ENCODE data around the gene DENND1B. TPM values are rescaled to one million over a fixed set of nuclear protein-coding genes. Genes with fewer than 3 reads are reported as not detected.

The DENND1B gene
- total and polyA plus RNA-seq, 2 donors (not counting 1 experiment from before 2014, with no cell fraction given): 4.3 to 25.4 TPM

DNA sequence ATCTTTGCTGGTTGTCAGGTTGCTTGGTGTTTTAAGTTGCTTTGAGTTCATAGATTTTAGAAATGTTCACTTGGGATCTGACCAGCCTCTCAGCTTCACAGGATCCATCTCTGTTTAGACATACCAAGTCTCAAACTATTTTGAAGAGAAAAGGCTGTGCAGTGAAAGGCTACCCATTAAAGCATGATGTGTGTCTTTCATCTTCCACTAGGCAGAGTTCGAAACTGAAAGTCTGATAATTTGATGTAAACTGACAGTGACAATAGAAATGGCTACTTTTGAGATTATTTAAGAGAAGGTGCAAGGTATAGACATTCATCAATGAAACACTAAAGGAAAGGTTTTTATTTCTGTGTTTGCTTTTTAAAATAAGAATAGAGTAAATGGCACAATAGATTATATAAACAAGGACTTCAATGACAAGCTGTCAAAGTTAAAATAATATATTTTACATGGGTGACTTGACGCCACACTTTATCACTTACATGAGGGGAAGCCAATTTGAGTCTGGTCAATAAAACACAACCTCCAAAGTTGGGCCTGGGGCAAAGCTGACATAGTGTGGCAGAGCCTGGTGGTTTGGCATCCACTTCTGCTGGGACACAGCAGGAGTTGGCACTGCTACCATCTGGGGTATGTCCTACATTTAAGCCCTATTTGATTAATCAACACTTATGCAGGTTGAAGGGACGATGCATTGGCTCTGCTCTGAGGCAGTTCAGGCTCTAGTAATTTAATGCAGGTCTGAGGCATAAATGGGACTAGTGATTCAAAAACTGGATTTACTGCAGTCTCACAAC, 309.6 kb downstream of the DENND1B start:
- Histone ChIP-seq H3K27ac (ENCODE audit: low read length in 2 of 2) (no peak overlapping the region), H3K79me2 (ENCODE audit: control insufficient read depth, insufficient read depth, low read length) (no peaks in the 10 kb centered on the region), H3K36me3 (replicated peaks in 1 of 2; ENCODE audit: control extremely low read depth in 1 of 2, control insufficient read depth in 1 of 2, extremely low read depth in 1 of 2, insufficient read depth in 2 of 2, low read length in 1 of 2) (no peaks in the 10 kb centered on the region), H2AFZ (ENCODE audit: insufficient read depth, low read depth, low read length, poor library complexity, severe bottlenecking) (no peak overlapping the region), H3K9ac (ENCODE audit: low read length) (no peak overlapping the region), H3K4me3 (ENCODE audit: control extremely low read depth in 1 of 5, extremely low read depth in 1 of 5, insufficient read depth in 1 of 5, low read depth in 2 of 5, low read length in 4 of 5) (no peak overlapping the region), H4K20me1 (ENCODE audit: control insufficient read depth, insufficient read depth, low read length, poor library complexity, severe bottlenecking) (no peaks in the 10 kb centered on the region), H3K4me2 (replicated peaks; ENCODE audit: low read depth, low read length, poor library complexity, severe bottlenecking) (no peak overlapping the region), H3K4me1 (ENCODE audit: control insufficient read depth in 2 of 2, insufficient read depth in 2 of 2, low read length in 2 of 2) (peaks cover 0 to 4% of the 10 kb centered on the region in 2 donors), H3K9me3 (ENCODE audit: control extremely low read depth in 1 of 3, control insufficient read depth in 2 of 3, insufficient read depth in 1 of 3, low read length in 2 of 3) (no peaks in the 10 kb centered on the region), H3K27me3 (replicated peaks in 1 of 4; ENCODE audit: control extremely low read depth in 1 of 4, control insufficient read depth in 3 of 4, insufficient read depth in 4 of 4, low read length in 3 of 4) (no peaks in the 10 kb centered on the region)
- H3K27ac Mint-ChIP-seq: no peak overlapping the region
- POLR2A ChIA-PET: no interaction called here
- TF ChIP-seq, protein P1, sequence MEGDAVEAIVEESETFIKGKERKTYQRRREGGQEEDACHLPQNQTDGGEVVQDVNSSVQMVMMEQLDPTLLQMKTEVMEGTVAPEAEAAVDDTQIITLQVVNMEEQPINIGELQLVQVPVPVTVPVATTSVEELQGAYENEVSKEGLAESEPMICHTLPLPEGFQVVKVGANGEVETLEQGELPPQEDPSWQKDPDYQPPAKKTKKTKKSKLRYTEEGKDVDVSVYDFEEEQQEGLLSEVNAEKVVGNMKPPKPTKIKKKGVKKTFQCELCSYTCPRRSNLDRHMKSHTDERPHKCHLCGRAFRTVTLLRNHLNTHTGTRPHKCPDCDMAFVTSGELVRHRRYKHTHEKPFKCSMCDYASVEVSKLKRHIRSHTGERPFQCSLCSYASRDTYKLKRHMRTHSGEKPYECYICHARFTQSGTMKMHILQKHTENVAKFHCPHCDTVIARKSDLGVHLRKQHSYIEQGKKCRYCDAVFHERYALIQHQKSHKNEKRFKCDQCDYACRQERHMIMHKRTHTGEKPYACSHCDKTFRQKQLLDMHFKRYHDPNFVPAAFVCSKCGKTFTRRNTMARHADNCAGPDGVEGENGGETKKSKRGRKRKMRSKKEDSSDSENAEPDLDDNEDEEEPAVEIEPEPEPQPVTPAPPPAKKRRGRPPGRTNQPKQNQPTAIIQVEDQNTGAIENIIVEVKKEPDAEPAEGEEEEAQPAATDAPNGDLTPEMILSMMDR (IDR thresholded peaks at IDR 0.05): no peak
- TF ChIP-seq EZH2 (IDR thresholded peaks at IDR 0.05; ENCODE audit: borderline replicate concordance, insufficient read depth, low read depth, low read length, poor library complexity, severe bottlenecking): no peak
- H3K4me1 Mint-ChIP-seq: no peaks in the 10 kb centered on the region
- intact Hi-C loops (cut with micrococcal nuclease): no loop called here
- DNase-seq: no peak
- CTCF ChIA-PET: no interaction called here
- no peak for ATAC-seq (ENCODE audit: low read depth)
- H3K9me3 Mint-ChIP-seq (ENCODE audit: insufficient read depth): no peaks in the 10 kb centered on the region
- 86% methylated on average over 1 of the region's 3 CpGs for WGBS (ENCODE audit: insufficient coverage)
- H3K27me3 Mint-ChIP-seq: peaks cover 21% of the 10 kb centered on the region
- no peak overlapping the region for H3K4me3 Mint-ChIP-seq

DNA sequence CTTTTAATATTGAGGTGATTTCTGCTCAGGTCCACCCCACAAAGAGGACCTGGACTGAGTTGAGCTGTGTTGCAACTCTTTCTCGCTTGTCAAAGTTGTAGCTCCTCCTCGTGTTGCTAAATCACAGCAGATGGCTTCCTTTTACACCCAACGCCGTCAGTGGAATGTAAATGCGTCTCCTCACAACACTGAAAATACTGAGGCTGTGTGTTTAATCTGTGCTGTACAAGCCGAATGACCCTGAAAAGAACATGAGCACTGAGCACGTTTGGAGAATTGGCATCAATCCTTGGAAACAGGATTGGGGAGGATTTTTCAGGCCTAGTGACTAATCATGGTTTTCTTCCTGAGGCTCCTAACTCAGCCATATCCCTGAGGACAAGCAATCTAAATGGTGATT, 311.2 kb downstream of the DENND1B start:
- H3K4me3 ChIP-seq (ENCODE audit: control extremely low read depth in 1 of 5, extremely low read depth in 1 of 5, insufficient read depth in 1 of 5, low read depth in 2 of 5, low read length in 4 of 5): no peak overlapping the region
- TF ChIP-seq, protein P1 (IDR thresholded peaks at IDR 0.05): no peak
- TF ChIP-seq EZH2 (IDR thresholded peaks at IDR 0.05; ENCODE audit: borderline replicate concordance, insufficient read depth, low read depth, low read length, poor library complexity, severe bottlenecking): no peak
- no peaks in the 10 kb centered on the region for H4K20me1 ChIP-seq (ENCODE audit: control insufficient read depth, insufficient read depth, low read length, poor library complexity, severe bottlenecking)
- Mint-ChIP-seq H3K27me3 (peaks cover 18% of the 10 kb centered on the region), H3K9me3 (ENCODE audit: insufficient read depth) (no peaks in the 10 kb centered on the region), H3K27ac (no peak overlapping the region), H3K4me1 (no peaks in the 10 kb centered on the region), H3K4me3 (no peak overlapping the region)
- 71% methylated on average over 4 of the region's 7 CpGs for WGBS (ENCODE audit: insufficient coverage)
- intact Hi-C loops (cut with micrococcal nuclease): no loop called here
- no peak overlapping the region for H3K4me2 ChIP-seq (replicated peaks; ENCODE audit: low read depth, low read length, poor library complexity, severe bottlenecking)
- ATAC-seq (ENCODE audit: low read depth) (no peak), DNase-seq (no peak)
- H3K4me1 ChIP-seq (ENCODE audit: control insufficient read depth in 2 of 2, insufficient read depth in 2 of 2, low read length in 2 of 2): no peaks in the 10 kb centered on the region
- no peaks in the 10 kb centered on the region for H3K36me3 ChIP-seq (replicated peaks in 1 of 2; ENCODE audit: control extremely low read depth in 1 of 2, control insufficient read depth in 1 of 2, extremely low read depth in 1 of 2, insufficient read depth in 2 of 2, low read length in 1 of 2)
- H3K9me3 ChIP-seq (ENCODE audit: control extremely low read depth in 1 of 3, control insufficient read depth in 2 of 3, insufficient read depth in 1 of 3, low read length in 2 of 3): no peaks in the 10 kb centered on the region
- H3K9ac ChIP-seq (ENCODE audit: low read length): no peak overlapping the region
- ChIA-PET CTCF (no interaction called here), POLR2A (no interaction called here)
- H3K27ac ChIP-seq (ENCODE audit: low read length in 2 of 2): no peak overlapping the region
- H2AFZ ChIP-seq (ENCODE audit: insufficient read depth, low read depth, low read length, poor library complexity, severe bottlenecking): no peak overlapping the region
- H3K27me3 ChIP-seq (replicated peaks in 1 of 4; ENCODE audit: control extremely low read depth in 1 of 4, control insufficient read depth in 3 of 4, insufficient read depth in 4 of 4, low read length in 3 of 4): no peaks in the 10 kb centered on the region
- H3K79me2 ChIP-seq (ENCODE audit: control insufficient read depth, insufficient read depth, low read length): no peaks in the 10 kb centered on the region
